GM12865 (cell line): Measurements from ENCODE around the gene ZFAND2A.
A peak's percentile ranks its signal among the peaks of the same experiment; 100 is the strongest.
"Not testable (repeated sequence)": the region's sequence is repeated elsewhere in the genome, so short reads cannot be mapped to it uniquely, and the experiment has no call there.

Experiments
- DNase-seq: peaks from one replicate; pipeline ENCODE4 v3.0.0; 2010; ENCODE audit warnings: low read depth
- H3K4me3 ChIP-seq: 2 replicates; pipeline ENCODE4 v1.5.1; 2011; ENCODE audit warnings: mild to moderate bottlenecking, low read depth, low read length, control low read depth
- CTCF ChIP-seq: IDR thresholded peaks from 2 replicates; pipeline ENCODE4 v1.5.1; 2011; ENCODE audit warnings: low read length, control low read depth, low read depth, inconsistent platforms; ENCODE audit not compliant: insufficient read depth; ENCODE audit errors: missing control alignments

Gene ZFAND2A

GRCh38 chr7:1159891-1160669, at the start of gene ZFAND2A:
TSS of gene ZFAND2A (minus strand) at chr7:1160196. CDS start at chr7:1158212, 1,984 bp downstream.
- H3K4me3 ChIP-seq, result peak within 1 kb of the TSS; percentile 98
- peak; percentile 98 for DNase-seq
- TF ChIP-seq CTCF, result no peak

- DNase-seq, result no peak
- no peak overlapping the region for H3K4me3 ChIP-seq
- TF ChIP-seq CTCF, result no peak
Measured at GRCh38 chr7:1209097-1209496, 49.1 kb upstream of the ZFAND2A start.

- DNase-seq, H3K4me3 ChIP-seq: not testable (repeated sequence)
Measured at GRCh38 chr7:1205742-1206141, 45.7 kb upstream of the ZFAND2A start.

GRCh38 chr7:1204460-1205140, 44.6 kb upstream of the ZFAND2A start:
- TF ChIP-seq CTCF, result no peak
- DNase-seq, result no peak
- no peak overlapping the region for H3K4me3 ChIP-seq

GRCh38 chr7:1202914-1203313, 42.9 kb upstream of the ZFAND2A start:
- DNase-seq, H3K4me3 ChIP-seq: not testable (repeated sequence)

- DNase-seq, result no peak
- TF ChIP-seq CTCF, result no peak
- H3K4me3 ChIP-seq, result no peak overlapping the region
Measured at GRCh38 chr7:1201916-1202315, 41.9 kb upstream of the ZFAND2A start.

- no peak for DNase-seq
- H3K4me3 ChIP-seq, result no peak overlapping the region
- TF ChIP-seq CTCF, result no peak
Measured at GRCh38 chr7:1200045-1200444, 40.0 kb upstream of the ZFAND2A start.

GRCh38 chr7:1197997-1198625, 38.1 kb upstream of the ZFAND2A start:
- DNase-seq, result no peak
- no peak for TF ChIP-seq CTCF
- H3K4me3 ChIP-seq, result no peak overlapping the region
